Measurements from ENCODE around the gene WIZ. TPM values are rescaled to one million over a fixed set of nuclear protein-coding genes. Genes with fewer than 3 reads are reported as not detected.

The WIZ gene
- total and polyA plus RNA-seq, 10 of the 15 experiments (the other 5 are each of a cell fraction or from before 2014, with no cell fraction given), result 0.10 to 26.7 (median 2.7) TPM

DNA sequence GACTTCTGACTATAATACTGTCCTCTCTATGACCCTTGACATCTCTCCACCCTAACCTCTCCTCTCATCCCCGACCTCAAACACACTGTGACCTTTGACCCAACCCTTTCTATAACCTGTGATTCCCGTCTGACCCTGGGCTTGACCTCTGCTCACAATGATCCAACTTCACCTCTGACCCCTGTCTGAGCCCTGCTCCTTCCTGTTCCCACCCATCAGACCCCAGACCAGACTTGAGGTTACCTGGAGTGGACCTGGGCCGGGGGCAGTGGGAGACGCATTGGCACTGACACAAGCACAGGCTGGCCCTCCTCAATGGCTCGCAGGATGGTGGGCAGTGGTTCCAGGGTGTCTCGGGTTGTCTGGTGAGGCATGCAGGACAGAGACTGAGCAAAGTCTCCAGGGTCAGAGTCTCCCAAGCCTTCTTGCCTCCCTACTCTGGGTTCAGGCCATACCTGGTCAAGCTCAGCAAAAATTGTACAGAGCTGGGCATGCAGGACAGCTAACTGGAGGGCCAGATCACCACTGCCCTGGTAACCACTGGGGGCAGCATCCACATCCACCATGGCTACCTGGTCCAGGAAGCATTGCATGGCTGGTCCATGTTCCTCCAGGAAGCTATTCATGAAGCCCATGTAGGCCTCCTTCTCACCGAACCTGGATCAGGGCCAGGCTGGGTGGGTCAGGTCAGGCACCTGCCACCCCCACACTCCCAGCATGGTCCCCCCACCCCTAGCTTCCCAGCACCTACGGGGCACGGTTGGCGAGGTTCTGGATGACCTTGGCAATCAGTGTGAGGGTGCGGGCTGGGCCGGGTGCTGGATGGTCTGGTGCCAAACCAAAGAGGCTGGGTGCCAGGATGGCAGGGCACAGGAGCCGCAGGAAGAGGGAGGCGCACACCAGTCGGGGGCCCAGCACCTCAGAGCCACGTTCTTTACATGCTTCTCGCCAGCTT lies 4.4 kb upstream of the WIZ start:
- ChIA-PET CTCF (interaction anchor here (1.1 to 1.5 kb wide), 2 partner anchors 35 to 101 kb away, joined by 4 read pairs; partner anchors contain the start of gene AKAP8L), RAD21 (ENCODE audit: unreplicated experiment) (no interaction called here), POLR2A (no interaction called here), SMC1A (ENCODE audit: uncharacterized antibody, unreplicated experiment) (no interaction called here)
- no peak overlapping the region for H3K4me2 ChIP-seq (ENCODE audit: control insufficient read depth, insufficient read depth)
- no TSS peak for BruUV-seq (replicated peaks)
- DNase-seq (ENCODE audit: low read depth, low spot score), result no peak
- 94% methylated on average over 16 of the region's 17 CpGs for WGBS (ENCODE audit: insufficient coverage, insufficient replicate concordance, low lambda C conversion rate, missing lambda C conversion rate)
- no peak overlapping the region for H3K4me3 ChIP-seq
- FAIRE-seq, result no peak
- H4K20me1 ChIP-seq (ENCODE audit: control insufficient read depth, insufficient read depth), result no peaks in the 10 kb centered on the region
- H3K79me2 ChIP-seq (ENCODE audit: control insufficient read depth, insufficient read depth, low read length), result no peaks in the 10 kb centered on the region
- no peaks in the 10 kb centered on the region; the same call in 2 of the 3 replicates for H3K9me3 ChIP-seq (replicated peaks; ENCODE audit: control insufficient read depth, insufficient read depth, low read length)
- ATAC-seq, result peak; percentile 17; the same call in 1 of the 3 replicates
- in situ Hi-C loops (cut with MboI) (no loop called here), intact Hi-C loops (cut with micrococcal nuclease; ENCODE audit: unreplicated experiment) (no loop called here)
- H3K36me3 ChIP-seq (ENCODE audit: control insufficient read depth in 2 of 2, insufficient read depth in 2 of 2, low read length in 1 of 2), result peaks cover 18% of the 10 kb centered on the region in 2 experiments
- no peak overlapping the region for H2AFZ ChIP-seq (ENCODE audit: control insufficient read depth, low read depth, low read length)
- peaks cover under 1% of the 10 kb centered on the region; the same call in 1 of the 2 replicates for H3K4me1 ChIP-seq (ENCODE audit: control insufficient read depth, insufficient read depth, low read length)
- H3K27ac ChIP-seq (ENCODE audit: control insufficient read depth, insufficient read depth), result no peak overlapping the region
- no peaks in the 10 kb centered on the region for H3K27me3 ChIP-seq (replicated peaks in 1 of 2; ENCODE audit: control insufficient read depth in 2 of 2, insufficient read depth in 2 of 2, low read length in 1 of 2)
- H3K9ac ChIP-seq (ENCODE audit: control insufficient read depth, insufficient read depth, low read length), result no peak overlapping the region
- TF ChIP-seq E2F8 (IDR thresholded peaks at IDR 0.05; ENCODE audit: low read depth, partially characterized antibody), result no peak
- 0 out of 2 replicates have a peak, but pooled peaks have one; percentile 25 for TF ChIP-seq NR2C1 (IDR thresholded peaks at IDR 0.05)
- no peak for TF ChIP-seq SP1 (IDR thresholded peaks at IDR 0.05; ENCODE audit: low read depth, low read length)
- TF ChIP-seq CTCF (IDR thresholded peaks at IDR 0.05 in 2 of 3, conservative IDR thresholded peaks at IDR 0.05 in 1 of 3; ENCODE audit: control insufficient read depth in 2 of 3, extremely low read depth in 1 of 3, insufficient read depth in 1 of 3, low read depth in 3 of 3, low read length in 3 of 3), result 0 out of 6 replicates have a peak, but pooled peaks of 1 of the 3 experiments have one; percentile 8
- TF ChIP-seq CHD1 (IDR thresholded peaks at IDR 0.05; ENCODE audit: low read depth, low read length), result no peak
- TF ChIP-seq, protein P1, sequence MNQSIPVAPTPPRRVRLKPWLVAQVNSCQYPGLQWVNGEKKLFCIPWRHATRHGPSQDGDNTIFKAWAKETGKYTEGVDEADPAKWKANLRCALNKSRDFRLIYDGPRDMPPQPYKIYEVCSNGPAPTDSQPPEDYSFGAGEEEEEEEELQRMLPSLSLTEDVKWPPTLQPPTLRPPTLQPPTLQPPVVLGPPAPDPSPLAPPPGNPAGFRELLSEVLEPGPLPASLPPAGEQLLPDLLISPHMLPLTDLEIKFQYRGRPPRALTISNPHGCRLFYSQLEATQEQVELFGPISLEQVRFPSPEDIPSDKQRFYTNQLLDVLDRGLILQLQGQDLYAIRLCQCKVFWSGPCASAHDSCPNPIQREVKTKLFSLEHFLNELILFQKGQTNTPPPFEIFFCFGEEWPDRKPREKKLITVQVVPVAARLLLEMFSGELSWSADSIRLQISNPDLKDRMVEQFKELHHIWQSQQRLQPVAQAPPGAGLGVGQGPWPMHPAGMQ (IDR thresholded peaks at IDR 0.05; ENCODE audit: borderline replicate concordance), result no peak
- TF ChIP-seq HDGF (IDR thresholded peaks at IDR 0.05), result no peak
- no peak for TF ChIP-seq SREBF2 (IDR thresholded peaks at IDR 0.05; ENCODE audit: low read length)
- TF ChIP-seq NR2C2 (IDR thresholded peaks at IDR 0.05; ENCODE audit: borderline replicate concordance, control insufficient read depth, insufficient read length, low read depth), result peak; percentile 46
- TF ChIP-seq ASH2L (IDR thresholded peaks at IDR 0.05; ENCODE audit: borderline replicate concordance, low read depth), result no peak
- TF ChIP-seq, protein P2, sequence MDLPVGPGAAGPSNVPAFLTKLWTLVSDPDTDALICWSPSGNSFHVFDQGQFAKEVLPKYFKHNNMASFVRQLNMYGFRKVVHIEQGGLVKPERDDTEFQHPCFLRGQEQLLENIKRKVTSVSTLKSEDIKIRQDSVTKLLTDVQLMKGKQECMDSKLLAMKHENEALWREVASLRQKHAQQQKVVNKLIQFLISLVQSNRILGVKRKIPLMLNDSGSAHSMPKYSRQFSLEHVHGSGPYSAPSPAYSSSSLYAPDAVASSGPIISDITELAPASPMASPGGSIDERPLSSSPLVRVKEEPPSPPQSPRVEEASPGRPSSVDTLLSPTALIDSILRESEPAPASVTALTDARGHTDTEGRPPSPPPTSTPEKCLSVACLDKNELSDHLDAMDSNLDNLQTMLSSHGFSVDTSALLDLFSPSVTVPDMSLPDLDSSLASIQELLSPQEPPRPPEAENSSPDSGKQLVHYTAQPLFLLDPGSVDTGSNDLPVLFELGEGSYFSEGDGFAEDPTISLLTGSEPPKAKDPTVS (IDR thresholded peaks at IDR 0.05; ENCODE audit: low read depth, low read length), result no peak
